DLD1 (cell line): ENCODE data around the gene KRTAP12-2.
"Not testable (repeated sequence)": the region's sequence is repeated elsewhere in the genome, so short reads cannot be mapped to it uniquely, and the experiment has no call there.

Experiments used
- in situ Hi-C: cut with HindIII; loops from 2 replicates; pipeline ENCODE4 v1.10.0; 2017; ENCODE audit warnings: low sequenced_read_pairs

Gene KRTAP12-2

DNA sequence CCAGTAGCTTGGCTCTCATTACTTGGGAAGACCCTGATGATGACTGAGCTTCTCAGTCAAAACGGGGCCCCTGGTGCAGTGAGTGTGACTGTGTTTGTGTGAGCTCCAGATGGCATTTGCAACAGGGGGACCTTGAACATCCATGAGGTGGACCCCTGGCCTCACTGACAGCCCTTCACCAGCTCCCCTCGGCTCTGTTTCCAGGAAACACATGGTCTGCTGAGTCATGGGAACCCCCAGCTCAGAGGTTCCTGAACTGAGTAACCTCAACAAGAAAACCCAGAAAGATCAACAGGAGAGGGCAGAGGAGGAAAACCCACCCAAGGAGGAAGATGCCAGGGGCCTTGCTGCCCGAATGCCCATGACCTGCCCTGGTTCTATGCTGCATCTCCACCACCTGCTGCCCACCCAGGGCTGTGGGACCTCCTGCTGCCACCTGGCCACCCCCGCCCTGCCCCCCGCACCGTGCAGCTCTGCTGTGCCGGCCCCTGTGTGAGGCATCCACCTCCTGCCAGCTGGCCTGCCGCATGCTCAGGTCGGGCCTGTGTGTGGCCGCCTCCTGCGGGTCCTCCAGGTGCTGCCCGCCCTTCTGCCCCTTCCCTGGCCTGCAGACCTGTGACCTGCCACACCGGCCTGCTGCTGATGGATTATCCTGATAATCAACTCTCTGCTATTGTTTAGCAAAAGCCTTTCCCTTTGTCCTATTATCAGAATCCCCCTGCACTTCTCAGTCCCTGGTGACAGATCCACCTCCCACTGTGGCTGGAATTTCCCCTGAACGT is 19.5 kb upstream of the KRTAP12-2 start:
- in situ Hi-C loops, result no loop called here

DNA sequence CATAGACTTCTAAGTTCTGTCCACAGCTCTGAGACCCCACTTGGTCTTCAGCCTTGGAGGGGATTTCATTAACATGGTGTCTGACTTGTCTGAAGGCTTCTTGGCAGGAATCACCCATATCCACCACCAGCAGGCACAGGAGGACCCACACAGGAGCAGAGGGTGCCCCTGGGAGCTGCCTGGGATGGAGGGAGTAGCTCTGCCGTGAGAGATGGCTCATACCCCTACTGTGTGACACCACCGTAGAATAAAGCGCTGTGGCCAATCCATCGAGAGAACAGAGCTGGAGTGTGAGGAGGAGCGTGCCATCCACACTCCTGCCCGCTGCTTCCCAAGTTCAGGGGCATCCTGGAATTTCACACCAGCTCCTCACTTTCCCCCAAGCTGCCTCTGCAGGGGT is 18.3 kb upstream of the KRTAP12-2 start:
- in situ Hi-C loops, result not testable (repeated sequence)

DNA sequence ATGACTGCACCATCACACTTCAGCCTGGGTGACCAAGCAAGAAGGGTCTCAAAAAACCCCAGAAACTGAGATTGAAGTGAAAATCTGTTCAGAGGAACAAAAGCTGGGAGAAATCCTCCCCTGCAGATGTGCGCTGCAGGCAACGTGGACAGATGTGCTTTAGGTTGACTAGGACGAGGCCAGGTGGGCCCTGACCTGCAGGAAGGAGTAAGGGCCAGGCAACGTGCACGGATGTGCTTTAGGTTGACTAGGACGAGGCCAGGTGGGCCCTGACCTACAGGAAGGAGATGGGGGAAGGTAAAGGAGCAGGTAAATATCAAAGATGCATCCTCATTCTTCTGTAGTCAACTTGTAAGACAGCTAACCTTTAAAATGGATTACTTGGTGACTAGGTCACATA is 17.8 kb upstream of the KRTAP12-2 start:
- in situ Hi-C loops, result no loop called here

DNA sequence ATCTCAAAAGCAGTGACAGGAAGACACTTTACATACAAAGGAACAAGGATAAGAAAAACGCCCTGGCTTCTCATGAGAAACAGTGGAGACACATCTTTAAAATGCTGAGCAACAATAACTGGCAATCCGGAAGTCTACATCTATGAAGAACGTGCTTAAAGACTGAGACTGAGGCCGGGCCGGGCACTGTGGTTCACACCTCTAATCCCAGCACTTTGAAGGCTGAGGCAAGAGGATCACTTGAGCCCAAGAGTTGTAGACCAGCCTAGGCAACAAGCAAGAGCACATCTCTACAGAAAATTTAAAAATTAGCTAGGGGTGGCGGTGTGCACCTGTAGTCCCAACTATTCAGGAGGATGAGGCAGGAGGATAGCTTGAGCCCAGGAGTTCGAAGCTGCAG is 17.4 kb upstream of the KRTAP12-2 start:
- in situ Hi-C loops, result no loop called here

DNA sequence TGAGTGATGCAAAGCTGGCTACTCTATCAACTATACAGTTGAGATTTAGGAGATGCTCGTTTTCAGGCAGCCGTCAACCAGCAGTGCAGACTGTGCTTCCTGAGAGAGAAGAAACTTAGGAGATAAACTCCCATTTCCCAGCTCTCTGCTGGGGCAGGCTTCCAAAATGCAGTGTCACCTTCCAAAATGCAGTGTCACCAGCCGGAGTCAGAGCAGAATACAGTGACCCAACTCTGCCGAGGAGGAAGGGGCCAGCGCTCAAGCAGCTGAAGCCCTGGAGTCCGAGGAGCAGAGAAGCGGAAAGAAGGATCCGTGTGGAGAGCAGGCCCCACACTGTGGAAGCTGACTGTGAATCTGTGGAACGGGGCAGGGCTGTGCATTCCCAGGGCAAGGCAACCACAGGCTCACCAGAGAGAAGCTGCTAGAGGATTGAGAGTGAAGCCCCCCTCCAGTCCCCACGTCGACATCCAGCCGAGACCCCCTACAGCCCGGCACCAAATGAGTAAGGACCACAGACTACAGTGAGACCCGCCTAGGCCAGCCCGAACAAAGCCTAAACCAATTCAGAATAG is 15.9 kb upstream of the KRTAP12-2 start:
- in situ Hi-C loops, result no loop called here

DNA sequence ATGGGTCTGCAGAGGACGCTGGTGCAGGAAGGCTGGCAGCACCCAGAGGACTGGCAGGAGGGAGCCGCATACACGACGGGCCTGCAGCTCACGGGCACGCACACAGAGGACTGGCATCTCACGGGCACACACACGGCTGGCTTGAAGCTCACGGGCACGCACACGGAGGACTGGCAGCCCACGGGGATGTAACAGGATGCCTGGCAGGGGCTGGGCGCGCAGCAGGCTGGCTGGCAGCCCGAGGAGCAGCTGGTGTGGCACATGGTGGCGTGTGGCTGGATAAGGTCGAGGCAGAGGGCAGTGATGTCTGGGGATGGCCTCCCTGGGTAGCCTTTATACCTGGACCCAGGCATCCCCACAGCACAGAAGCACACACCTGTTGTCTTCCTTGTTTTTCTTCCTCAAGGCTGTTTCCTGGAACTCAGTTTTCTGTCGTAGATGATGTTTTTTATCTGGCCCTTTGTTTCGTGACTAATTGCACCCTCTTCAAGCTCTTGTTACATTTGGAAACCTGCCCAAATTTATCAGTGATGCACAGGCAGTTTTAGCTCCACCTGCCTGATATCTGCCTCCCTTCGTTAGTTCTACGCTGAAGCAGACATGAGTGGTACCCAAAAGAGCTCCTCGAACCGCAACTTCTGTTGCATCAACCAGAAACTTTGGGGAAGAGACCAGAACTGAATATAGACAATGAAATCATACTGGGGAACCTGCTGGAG is 15.3 kb upstream of the KRTAP12-2 start, which contains the start of gene KRTAP12-1:
Gene KRTAP12-1 (minus strand): TSS at position 303 of the 719 bp plus-strand sequence. CDS start 40 bp downstream, at position 263.
- in situ Hi-C loops, result no loop called here

DNA sequence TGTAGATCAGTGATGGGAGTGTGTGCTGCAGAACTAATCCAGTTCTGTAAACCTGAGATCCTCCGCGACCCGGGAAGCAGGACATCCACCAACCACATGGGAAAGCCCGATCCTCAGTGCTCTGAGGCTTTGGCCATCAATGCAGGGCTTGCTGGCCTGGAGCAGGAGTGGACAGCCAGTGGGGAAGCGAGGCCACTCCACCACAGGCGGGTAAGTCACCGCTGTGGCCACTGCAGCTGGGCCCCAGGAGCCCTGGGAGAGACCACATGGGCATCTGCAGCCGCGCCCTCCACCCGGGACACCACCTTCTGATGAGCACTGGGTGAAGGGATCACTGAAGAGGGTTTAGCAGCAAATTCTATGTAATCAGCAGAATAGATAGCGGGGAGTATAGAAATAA is 14.4 kb upstream of the KRTAP12-2 start:
- in situ Hi-C loops, result no loop called here

DNA sequence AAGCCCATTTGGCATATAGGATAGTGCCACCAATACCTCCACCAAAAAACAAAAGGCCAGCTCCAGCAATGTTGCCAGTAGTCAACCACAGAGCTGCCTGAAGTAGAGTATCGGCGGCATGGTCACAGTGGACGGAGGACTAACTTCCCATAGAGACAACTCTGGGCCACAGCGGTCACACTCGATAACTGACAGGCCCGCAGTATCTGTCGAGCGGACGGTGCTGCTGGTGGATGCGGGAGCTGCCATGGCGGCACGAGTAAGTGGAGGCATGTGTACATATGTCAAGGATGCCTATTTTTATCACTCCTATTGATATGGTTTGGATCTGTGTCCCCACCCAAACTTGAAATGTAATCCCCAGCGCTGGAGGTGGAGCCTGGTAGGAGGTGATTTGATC is 11.2 kb upstream of the KRTAP12-2 start:
- in situ Hi-C loops, result no loop called here

DNA sequence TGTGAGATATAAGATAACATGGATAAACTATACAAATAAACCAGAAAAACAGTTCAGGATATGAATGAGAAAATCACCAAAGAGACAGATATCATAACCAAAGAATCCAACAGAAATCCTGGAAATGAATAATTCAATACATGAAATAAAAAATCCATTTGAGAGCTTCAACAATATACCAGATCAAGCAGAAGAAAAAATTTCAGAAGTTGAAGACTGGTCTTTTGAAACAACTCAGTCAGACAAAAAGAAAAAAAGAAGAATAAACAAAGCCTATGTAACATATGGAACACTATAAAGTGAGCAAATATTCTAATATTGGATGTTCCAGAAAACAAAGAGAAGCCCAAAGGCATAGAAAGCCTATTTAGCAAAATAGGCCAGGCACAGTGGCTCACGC is 5.2 kb upstream of the KRTAP12-2 start:
- in situ Hi-C loops, result no loop called here

DNA sequence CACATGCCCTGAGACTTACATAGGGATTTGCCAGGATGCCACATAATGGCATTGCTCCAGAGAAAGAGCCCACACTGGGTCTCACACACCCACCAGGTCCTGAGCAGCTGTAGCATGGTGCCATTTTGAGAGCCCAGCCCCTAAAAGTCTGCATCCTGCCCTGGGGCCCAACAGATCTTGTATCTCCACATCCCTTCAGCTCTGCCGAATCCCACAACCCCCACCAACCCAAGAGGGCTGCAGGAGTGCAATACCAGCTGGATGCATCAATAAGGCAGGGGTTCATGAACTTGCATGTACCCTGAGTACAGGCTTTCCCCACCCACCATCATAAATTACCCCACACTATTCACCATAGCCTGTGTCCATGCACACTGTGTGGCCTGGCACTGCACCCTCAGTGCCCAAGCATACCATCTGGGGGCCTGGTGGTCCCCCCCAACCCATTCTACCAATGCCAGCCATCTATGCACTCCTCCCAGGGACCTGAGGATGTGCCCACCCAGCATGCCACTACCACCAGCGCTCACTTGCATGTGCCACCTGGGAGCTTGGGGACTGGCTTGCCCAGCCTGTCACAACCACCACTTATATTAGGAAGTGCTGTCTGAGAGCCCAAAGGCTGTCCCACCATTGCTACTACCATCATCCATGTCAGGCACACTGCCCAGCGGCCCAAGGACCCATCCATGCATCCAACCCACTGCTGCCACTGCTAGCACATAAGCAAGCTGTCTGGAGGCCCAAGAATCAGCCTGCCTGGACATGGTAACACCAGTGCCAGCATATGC is 4.1 kb upstream of the KRTAP12-2 start:
- in situ Hi-C loops, result no loop called here

DNA sequence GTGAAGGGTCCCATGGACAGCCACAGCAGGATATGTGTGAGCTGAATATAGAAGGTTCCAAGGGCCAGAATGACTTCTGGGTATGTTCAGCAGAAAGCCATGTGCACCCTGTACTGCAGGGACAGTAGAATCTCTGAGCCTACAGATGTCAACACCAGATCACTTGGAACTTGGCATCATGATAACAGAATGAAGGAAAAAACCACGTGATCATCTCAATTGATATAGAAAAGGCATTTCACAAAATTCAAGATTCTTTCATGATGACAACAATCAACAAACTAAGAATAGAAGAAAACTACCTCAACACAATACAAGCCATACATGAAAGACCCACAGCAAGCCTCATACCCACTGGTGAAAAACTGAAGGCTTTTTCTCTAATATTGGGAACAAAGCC is 885 bp upstream of the KRTAP12-2 start:
- in situ Hi-C loops, result no loop called here

DNA sequence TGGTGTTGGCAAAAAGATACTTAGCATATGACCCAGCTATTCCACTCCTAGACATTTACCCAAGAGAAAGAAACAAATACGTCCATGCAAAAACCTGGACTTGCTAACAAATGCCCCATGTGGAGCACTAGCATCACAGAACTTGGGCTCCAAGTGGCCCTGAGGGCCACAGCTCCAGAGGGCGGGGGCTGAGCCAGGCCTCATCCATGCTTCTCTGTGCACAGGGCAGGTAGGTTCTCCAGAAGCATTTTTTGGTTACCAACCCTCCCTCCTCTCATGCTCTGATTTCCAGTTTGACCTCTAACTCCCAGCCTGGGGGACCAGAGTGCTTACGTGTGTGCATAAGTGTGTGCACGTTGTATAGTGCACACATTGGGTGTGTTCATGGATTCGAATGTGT is 2.0 kb downstream of the KRTAP12-2 start:
- in situ Hi-C loops, result no loop called here

DNA sequence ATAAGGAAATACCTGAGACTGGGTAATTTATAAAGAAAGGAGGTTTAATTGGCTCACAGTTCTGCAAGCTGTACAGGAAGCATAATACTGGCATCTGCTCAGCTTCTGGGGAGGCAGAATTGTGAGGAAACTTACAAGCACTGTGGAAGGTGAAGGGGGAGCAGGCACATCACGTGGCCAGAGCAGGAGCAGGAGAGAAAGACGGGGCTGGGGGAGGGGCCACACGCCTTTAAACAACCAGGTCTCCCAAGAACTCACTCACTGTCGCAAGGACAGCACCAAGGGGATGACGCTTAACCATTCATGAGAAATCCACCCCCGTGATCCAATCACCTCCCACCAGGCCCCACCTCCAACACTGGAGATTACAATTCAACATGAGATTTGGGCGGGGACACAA is 5.2 kb downstream of the KRTAP12-2 start:
- in situ Hi-C loops, result not testable (repeated sequence)

DNA sequence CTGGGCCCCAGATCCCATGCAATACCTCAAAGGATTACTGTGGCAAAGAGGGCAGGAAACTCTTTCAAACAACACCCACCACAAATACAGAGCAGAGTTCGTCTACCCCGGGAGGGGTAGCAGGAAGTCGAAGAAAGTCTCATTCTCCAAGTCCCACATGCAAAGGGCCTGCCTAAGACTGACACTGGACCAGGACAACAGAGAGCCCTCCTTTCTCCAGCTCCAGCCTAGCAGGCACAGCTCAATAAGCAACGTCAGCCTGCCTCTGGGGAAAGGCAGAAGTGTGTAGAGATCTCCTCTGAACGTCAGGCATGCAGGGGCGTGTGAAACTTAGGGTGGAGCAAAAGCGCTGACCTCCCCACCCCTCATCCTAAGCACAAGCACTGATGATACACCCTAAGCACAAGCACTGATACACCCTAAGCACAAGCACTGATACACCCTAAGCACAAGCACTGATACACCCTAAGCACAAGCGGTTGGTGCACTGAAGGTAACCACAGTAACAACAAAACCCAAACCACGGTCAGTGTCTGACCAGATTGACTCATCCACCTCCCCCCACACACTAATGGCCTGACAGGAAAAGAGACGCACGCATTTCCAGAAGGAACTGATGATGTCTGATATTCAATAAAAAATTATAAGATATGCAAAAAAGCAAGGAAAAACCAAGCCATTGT is 7.7 kb downstream of the KRTAP12-2 start:
- in situ Hi-C loops, result no loop called here

DNA sequence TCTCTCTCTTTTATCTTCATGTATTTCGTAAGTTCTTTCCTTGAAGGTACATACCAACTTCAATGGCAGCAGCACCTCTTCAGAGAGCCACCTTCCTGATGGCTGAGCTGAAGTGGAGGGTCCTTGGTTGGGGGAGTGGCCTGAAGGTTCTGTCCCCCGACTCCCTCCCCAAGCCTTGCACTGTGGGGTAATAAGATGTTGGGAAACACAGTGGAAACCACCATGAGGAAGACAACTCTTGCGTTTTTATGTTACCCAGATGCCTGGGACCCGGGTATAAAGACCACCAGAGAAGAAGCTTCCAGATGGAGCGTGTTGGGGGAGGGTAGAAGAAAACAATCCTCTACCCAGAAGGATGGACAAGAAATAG is 8.2 kb downstream of the KRTAP12-2 start:
- in situ Hi-C loops, result no loop called here

DNA sequence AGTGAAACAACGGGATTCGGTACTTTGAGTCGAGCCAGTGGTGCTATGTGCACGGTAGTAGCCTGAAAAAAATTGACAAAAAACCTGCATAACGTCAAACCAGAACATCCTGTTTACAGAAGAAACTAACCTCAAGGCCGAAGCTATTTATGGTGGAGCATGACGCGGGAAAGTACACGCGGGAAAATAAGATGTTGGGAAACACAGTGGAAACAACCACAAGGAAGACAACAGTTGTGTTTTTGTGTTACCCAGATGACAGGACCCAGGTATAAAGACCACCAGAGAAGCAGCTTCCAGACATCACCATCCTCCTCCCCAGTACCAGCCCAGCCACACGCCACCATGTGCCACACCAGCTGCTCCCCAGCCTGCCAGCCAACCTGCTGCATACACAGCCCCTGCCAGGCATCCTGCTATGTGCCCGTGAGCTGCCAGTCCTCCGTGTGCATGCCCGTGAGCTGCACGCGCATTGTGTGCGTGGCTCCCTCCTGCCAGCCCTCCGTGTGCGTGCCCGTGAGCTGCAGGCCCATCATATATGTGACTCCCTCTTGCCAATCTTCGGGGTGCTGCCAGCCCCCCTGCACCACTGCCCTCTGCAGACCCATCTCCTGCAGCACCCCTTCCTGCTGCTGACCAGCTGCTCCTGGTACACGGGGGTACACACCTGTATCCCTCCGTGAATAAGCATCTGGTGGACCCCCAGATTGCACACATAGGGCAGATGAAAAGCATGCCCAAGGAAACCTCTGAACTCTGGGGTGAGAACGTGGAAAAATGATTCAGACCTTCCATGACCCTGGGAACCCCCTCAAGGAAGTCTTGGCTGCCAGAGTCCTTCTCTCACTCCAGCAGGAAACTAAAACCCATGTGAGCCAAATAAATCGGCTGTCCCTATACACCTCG is 8.8 kb downstream of the KRTAP12-2 start, which contains the start of gene KRTAP12-3:
Gene KRTAP12-3 (plus strand): TSS at position 298 of the 906 bp plus-strand sequence. CDS start 48 bp downstream, at position 346.
- in situ Hi-C loops, result no loop called here

DNA sequence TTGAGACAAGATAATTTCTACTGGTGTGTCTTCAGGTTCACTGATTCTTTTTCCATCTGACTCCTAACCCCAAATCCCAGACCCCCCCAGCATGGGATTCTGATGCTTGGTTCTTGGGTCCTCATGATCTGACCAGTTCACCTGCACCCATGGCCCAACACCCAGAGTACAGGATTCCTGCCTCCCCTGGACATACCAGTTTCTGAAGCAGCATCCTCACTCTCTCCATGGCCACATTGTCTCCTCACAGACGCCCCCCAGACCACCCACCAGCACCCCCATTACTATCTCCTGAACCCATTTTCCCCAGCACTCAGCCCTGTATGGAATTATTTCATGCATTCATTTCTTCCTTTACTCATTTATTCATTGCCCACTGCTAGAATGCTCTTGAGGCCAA is 9.9 kb downstream of the KRTAP12-2 start:
- in situ Hi-C loops, result no loop called here

DNA sequence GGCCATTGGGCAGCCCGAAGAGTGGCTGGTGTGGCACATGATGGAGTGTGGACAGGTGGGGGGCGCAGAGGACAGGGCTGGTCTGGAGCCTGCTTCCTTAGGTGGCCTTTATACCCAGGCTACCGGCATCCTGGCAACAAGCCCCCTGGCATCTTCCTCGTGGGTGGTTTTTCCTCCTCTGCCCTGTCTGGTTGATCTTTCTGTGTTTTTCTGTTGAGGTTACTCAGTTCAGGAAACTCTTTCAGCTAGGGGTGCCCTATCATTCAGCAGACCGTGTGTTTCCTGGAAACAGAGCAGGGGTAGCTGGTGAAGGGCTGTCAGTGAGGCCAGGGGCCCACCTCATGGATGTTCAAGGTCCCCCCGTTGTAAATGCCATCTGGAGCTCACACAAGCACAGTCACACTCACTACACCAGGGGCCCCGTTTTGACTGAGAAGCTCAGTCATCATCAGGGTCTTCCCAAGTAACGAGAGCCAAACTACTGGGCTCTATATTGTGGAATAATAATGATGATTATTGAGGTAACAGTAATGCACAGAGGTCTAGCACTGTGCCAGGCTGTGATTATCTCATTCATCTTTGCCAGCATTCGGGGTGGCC is 12.1 kb downstream of the KRTAP12-2 start, which contains the start of gene KRTAP12-4:
Gene KRTAP12-4 (minus strand): TSS at position 84 of the 600 bp plus-strand sequence. CDS start 45 bp downstream, at position 39.
- in situ Hi-C loops, result no loop called here
